DLD1 (cell line): ENCODE results near the gene UNC79.

Source experiments
- in situ Hi-C: cut with HindIII; loops from 2 replicates; pipeline ENCODE4 v1.10.0; 2017; ENCODE audit warnings: low sequenced_read_pairs

Gene UNC79

GRCh38 chr14:93655078-93655750 lies 224.5 kb downstream of the UNC79 start:
- in situ Hi-C loops: loop anchor here (25.0 kb wide), 1 partner anchor 257 kb away; no protein-coding TSS in a partner anchor

GRCh38 chr14:93657875-93658274 lies 227.1 kb downstream of the UNC79 start:
- in situ Hi-C loops: loop anchor here (25.0 kb wide), 1 partner anchor 254 kb away; no protein-coding TSS in a partner anchor

GRCh38 chr14:93663317-93663716 lies 232.6 kb downstream of the UNC79 start:
- in situ Hi-C loops: loop anchor here (25.0 kb wide), 1 partner anchor 249 kb away; no protein-coding TSS in a partner anchor

GRCh38 chr14:93665169-93665568 lies 234.4 kb downstream of the UNC79 start:
- in situ Hi-C loops: loop anchor here (25.0 kb wide), 1 partner anchor 247 kb away; no protein-coding TSS in a partner anchor

- in situ Hi-C loops: loop anchor here (25.0 kb wide), 1 partner anchor 243 kb away; no protein-coding TSS in a partner anchor
Observed at GRCh38 chr14:93669632-93670031, 238.9 kb downstream of the UNC79 start.

- in situ Hi-C loops: loop anchor here (25.0 kb wide), 1 partner anchor 238 kb away; no protein-coding TSS in a partner anchor
Observed at GRCh38 chr14:93674343-93674742, 243.6 kb downstream of the UNC79 start.

- in situ Hi-C loops: no loop called here
Observed at GRCh38 chr14:93675651-93676050, 244.9 kb downstream of the UNC79 start.

- in situ Hi-C loops: no loop called here
Observed at GRCh38 chr14:93676416-93676958, 245.7 kb downstream of the UNC79 start.

- in situ Hi-C loops: no loop called here
Observed at GRCh38 chr14:93682459-93682858, 251.7 kb downstream of the UNC79 start.

- in situ Hi-C loops: no loop called here
Observed at GRCh38 chr14:93683226-93683625, 252.5 kb downstream of the UNC79 start.

GRCh38 chr14:93685121-93685895 lies 254.6 kb downstream of the UNC79 start:
- in situ Hi-C loops: no loop called here

- in situ Hi-C loops: no loop called here
Observed at GRCh38 chr14:93686268-93686667, 255.5 kb downstream of the UNC79 start.

- in situ Hi-C loops: no loop called here
Observed at GRCh38 chr14:93688239-93688666, 257.5 kb downstream of the UNC79 start.

GRCh38 chr14:93688820-93689219 lies 258.1 kb downstream of the UNC79 start:
- in situ Hi-C loops: no loop called here

GRCh38 chr14:93690146-93690545 lies 259.4 kb downstream of the UNC79 start:
- in situ Hi-C loops: no loop called here

GRCh38 chr14:93691042-93691780 lies 260.5 kb downstream of the UNC79 start:
- in situ Hi-C loops: no loop called here

- in situ Hi-C loops: no loop called here
Observed at GRCh38 chr14:93693914-93694313, 263.2 kb downstream of the UNC79 start.

- in situ Hi-C loops: loop anchor here (10.0 kb wide), 1 partner anchor 74 kb away; no protein-coding TSS in a partner anchor
Observed at GRCh38 chr14:93700928-93701327, 270.2 kb downstream of the UNC79 start.

GRCh38 chr14:93701562-93701961 lies 270.8 kb downstream of the UNC79 start:
- in situ Hi-C loops: loop anchor here (10.0 kb wide), 1 partner anchor 73 kb away; no protein-coding TSS in a partner anchor

GRCh38 chr14:93702946-93703345 lies 272.2 kb downstream of the UNC79 start:
- in situ Hi-C loops: loop anchor here (10.0 kb wide), 1 partner anchor 72 kb away; no protein-coding TSS in a partner anchor
